ENCODE data around the gene PAX3. TPM values are rescaled to one million over a fixed set of nuclear protein-coding genes. Genes with fewer than 3 reads are reported as not detected.

Gene PAX3
- total RNA-seq, 1 experiment from 2014 or later, result not detected

DNA sequence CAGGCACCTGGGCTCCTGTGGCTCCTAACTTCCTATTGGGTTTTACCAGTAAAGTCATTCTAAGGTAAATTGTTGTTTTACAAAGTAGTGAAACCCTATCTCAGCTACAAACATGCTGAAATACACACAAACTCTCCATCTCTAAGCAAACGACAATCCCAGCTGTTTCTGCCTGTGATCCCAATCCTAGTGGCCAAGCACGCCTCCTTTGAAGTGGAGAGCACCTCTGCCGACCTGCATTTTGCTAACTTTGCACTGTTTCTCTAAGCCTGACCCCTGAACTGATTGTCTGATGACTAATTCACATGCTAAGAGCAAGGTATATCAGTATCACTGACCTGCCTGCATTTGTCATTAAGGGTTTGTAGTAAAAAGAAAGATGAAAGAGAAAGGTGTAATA is 124.3 kb downstream of the PAX3 start (continued):
- TF ChIP-seq, protein P1, sequence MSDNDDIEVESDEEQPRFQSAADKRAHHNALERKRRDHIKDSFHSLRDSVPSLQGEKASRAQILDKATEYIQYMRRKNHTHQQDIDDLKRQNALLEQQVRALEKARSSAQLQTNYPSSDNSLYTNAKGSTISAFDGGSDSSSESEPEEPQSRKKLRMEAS (IDR thresholded peaks at IDR 0.05), result no peak
- TF ChIP-seq ELF1 (IDR thresholded peaks at IDR 0.05; ENCODE audit: borderline replicate concordance, low read depth) (no peak), SIN3A (IDR thresholded peaks at IDR 0.05; ENCODE audit: low read depth) (no peak), SP1 (IDR thresholded peaks at IDR 0.05; ENCODE audit: low read depth) (no peak)
- TF ChIP-seq, protein P2, sequence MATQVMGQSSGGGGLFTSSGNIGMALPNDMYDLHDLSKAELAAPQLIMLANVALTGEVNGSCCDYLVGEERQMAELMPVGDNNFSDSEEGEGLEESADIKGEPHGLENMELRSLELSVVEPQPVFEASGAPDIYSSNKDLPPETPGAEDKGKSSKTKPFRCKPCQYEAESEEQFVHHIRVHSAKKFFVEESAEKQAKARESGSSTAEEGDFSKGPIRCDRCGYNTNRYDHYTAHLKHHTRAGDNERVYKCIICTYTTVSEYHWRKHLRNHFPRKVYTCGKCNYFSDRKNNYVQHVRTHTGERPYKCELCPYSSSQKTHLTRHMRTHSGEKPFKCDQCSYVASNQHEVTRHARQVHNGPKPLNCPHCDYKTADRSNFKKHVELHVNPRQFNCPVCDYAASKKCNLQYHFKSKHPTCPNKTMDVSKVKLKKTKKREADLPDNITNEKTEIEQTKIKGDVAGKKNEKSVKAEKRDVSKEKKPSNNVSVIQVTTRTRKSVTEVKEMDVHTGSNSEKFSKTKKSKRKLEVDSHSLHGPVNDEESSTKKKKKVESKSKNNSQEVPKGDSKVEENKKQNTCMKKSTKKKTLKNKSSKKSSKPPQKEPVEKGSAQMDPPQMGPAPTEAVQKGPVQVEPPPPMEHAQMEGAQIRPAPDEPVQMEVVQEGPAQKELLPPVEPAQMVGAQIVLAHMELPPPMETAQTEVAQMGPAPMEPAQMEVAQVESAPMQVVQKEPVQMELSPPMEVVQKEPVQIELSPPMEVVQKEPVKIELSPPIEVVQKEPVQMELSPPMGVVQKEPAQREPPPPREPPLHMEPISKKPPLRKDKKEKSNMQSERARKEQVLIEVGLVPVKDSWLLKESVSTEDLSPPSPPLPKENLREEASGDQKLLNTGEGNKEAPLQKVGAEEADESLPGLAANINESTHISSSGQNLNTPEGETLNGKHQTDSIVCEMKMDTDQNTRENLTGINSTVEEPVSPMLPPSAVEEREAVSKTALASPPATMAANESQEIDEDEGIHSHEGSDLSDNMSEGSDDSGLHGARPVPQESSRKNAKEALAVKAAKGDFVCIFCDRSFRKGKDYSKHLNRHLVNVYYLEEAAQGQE (IDR thresholded peaks at IDR 0.05; ENCODE audit: low read depth), result no peak

DNA sequence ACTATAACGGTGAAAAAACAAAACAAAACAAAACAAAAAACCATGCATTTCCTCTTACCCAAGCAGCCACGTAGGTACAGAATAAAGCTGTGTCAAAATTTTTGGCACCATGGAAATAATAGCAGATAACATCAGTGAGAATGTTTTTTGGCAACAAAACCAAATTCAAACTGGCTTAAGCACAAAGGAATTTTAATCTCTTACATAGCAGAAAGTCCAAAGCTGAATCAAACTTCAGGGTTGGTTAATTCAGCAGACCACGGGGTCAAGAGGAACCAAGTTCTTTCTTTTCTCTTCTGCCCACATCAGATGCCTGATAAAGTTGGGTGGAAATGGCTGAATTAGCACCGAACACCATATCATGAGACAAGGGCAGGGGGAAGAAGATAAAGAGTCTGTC is 129.5 kb downstream of the PAX3 start:
- POLR2A ChIA-PET, result no interaction called here
- RAD21 ChIA-PET (ENCODE audit: low non-redundant PET in 1 of 2, low total read pairs in 2 of 2, uncharacterized antibody in 2 of 2, unreplicated experiment in 2 of 2), result no interaction called here
- H3K4me1 ChIP-seq (ENCODE audit: control insufficient read depth in 1 of 2, insufficient read depth in 2 of 2, low read length in 2 of 2), result no peaks in the 10 kb centered on the region
- no peaks in the 10 kb centered on the region for H3K36me3 ChIP-seq (ENCODE audit: control insufficient read depth in 1 of 2, insufficient read depth in 2 of 2, low read length in 2 of 2)
- no peak overlapping the region for H3K9ac ChIP-seq (ENCODE audit: low read length)
- no peak overlapping the region for H3K4me2 ChIP-seq (ENCODE audit: low read length)
- DNase-seq (ENCODE audit: low read depth, low spot score) (no peak), ATAC-seq (no peak)
- H2AFZ ChIP-seq (ENCODE audit: low read depth, low read length, poor library complexity, severe bottlenecking), result no peak overlapping the region
- CTCF ChIA-PET, result no interaction called here
- H3K27ac ChIP-seq (ENCODE audit: low read depth, low read length), result no peak overlapping the region
- H3K27me3 ChIP-seq (ENCODE audit: insufficient read depth, low read length), result peaks cover 50% of the 10 kb centered on the region
- H4K20me1 ChIP-seq (ENCODE audit: insufficient read depth), result no peaks in the 10 kb centered on the region
- H3K9me2 ChIP-seq (ENCODE audit: insufficient read depth), result no peaks in the 10 kb centered on the region
- intact Hi-C loops (cut with micrococcal nuclease), result no loop called here
- H3K4me3 ChIP-seq (replicated peaks in 1 of 2; ENCODE audit: low read depth in 1 of 2, low read length in 2 of 2), result no peak overlapping the region
- BruUV-seq (replicated peaks), result no TSS peak
- no peaks in the 10 kb centered on the region for H3K9me3 ChIP-seq (ENCODE audit: control insufficient read depth in 1 of 2, insufficient read depth in 1 of 2, low read depth in 1 of 2, low read length in 2 of 2)
- TF ChIP-seq YY1 (IDR thresholded peaks at IDR 0.05; ENCODE audit: extremely low read depth, insufficient replicate concordance, low read depth, low read length), result no peak
- no peaks in the 10 kb centered on the region for H3K79me2 ChIP-seq (ENCODE audit: insufficient read depth, low read length)
